Measurements from ENCODE around the gene SGPL1. TPM values are rescaled to one million over a fixed set of nuclear protein-coding genes. Genes with fewer than 3 reads are reported as not detected.

The SGPL1 gene
- total RNA-seq, 1 experiment from 2014 or later = 93.8 TPM

GRCh38 chr10:70863470-70864160 lies 47.9 kb downstream of the SGPL1 start:
- intact Hi-C loops (cut with micrococcal nuclease) = no loop called here
- no TSS peak for BruUV-seq (replicated peaks)
- ChIA-PET POLR2A (interaction anchor here (0.7 to 1.2 kb wide), 3 partner anchors 17 to 373 kb away, joined by 3 to 5 read pairs (median 3); no protein-coding TSS in a partner anchor), CTCF (interaction anchor here (0.8 to 1.5 kb wide), 2 partner anchors 15 to 21 kb away, joined by 3 to 4 read pairs; no protein-coding TSS in a partner anchor)
- DNase-seq (ENCODE audit: unreplicated experiment) = no peak
- Mint-ChIP-seq H3K36me3 (ENCODE audit: insufficient read depth, unreplicated experiment) (peaks cover 67% of the 10 kb centered on the region), H3K27ac (ENCODE audit: low read depth, unreplicated experiment) (no peak overlapping the region), H3K4me3 (ENCODE audit: unreplicated experiment) (no peak overlapping the region), H3K27me3 (ENCODE audit: insufficient read depth, unreplicated experiment) (no peaks in the 10 kb centered on the region), H3K4me1 (ENCODE audit: insufficient read depth, unreplicated experiment) (no peaks in the 10 kb centered on the region), H3K9me3 (ENCODE audit: unreplicated experiment) (no peaks in the 10 kb centered on the region)
- no peak for TF ChIP-seq CTCF (IDR thresholded peaks at IDR 0.05; ENCODE audit: unreplicated experiment)

GRCh38 chr10:70864935-70865334 lies 49.2 kb downstream of the SGPL1 start:
- H3K27me3 Mint-ChIP-seq (ENCODE audit: insufficient read depth, unreplicated experiment) = no peaks in the 10 kb centered on the region
- no TSS peak for BruUV-seq (replicated peaks)
- no peak overlapping the region for H3K27ac Mint-ChIP-seq (ENCODE audit: low read depth, unreplicated experiment)
- ChIA-PET POLR2A (interaction anchor here (0.9 kb wide), 1 partner anchor 10 kb away, joined by 3 read pairs; no protein-coding TSS in a partner anchor), CTCF (interaction anchor here (0.6 to 1.6 kb wide), 6 partner anchors 14 to 344 kb away, joined by 3 to 4 read pairs (median 3); no protein-coding TSS in a partner anchor)
- TF ChIP-seq CTCF (IDR thresholded peaks at IDR 0.05; ENCODE audit: unreplicated experiment) = no peak
- H3K4me3 Mint-ChIP-seq (ENCODE audit: unreplicated experiment) = no peak overlapping the region
- H3K9me3 Mint-ChIP-seq (ENCODE audit: unreplicated experiment) = no peaks in the 10 kb centered on the region
- no peak for DNase-seq (ENCODE audit: unreplicated experiment)
- intact Hi-C loops (cut with micrococcal nuclease) = no loop called here
- no peaks in the 10 kb centered on the region for H3K4me1 Mint-ChIP-seq (ENCODE audit: insufficient read depth, unreplicated experiment)
- peaks cover 67% of the 10 kb centered on the region for H3K36me3 Mint-ChIP-seq (ENCODE audit: insufficient read depth, unreplicated experiment)

- no peak overlapping the region for H3K4me3 Mint-ChIP-seq (ENCODE audit: unreplicated experiment)
- ChIA-PET CTCF (interaction anchor here (0.6 kb wide), 1 partner anchor 51 kb away, joined by 3 read pairs; no protein-coding TSS in a partner anchor), POLR2A (interaction anchor here (0.6 to 1.4 kb wide), 3 partner anchors 10 to 506 kb away, joined by 3 read pairs; no protein-coding TSS in a partner anchor)
- H3K27ac Mint-ChIP-seq (ENCODE audit: low read depth, unreplicated experiment) = no peak overlapping the region
- intact Hi-C loops (cut with micrococcal nuclease) = no loop called here
- BruUV-seq (replicated peaks) = no TSS peak
- H3K36me3 Mint-ChIP-seq (ENCODE audit: insufficient read depth, unreplicated experiment) = peaks cover 60% of the 10 kb centered on the region
- H3K27me3 Mint-ChIP-seq (ENCODE audit: insufficient read depth, unreplicated experiment) = no peaks in the 10 kb centered on the region
- no peaks in the 10 kb centered on the region for H3K4me1 Mint-ChIP-seq (ENCODE audit: insufficient read depth, unreplicated experiment)
- no peak for TF ChIP-seq CTCF (IDR thresholded peaks at IDR 0.05; ENCODE audit: unreplicated experiment)
- no peaks in the 10 kb centered on the region for H3K9me3 Mint-ChIP-seq (ENCODE audit: unreplicated experiment)
- no peak for DNase-seq (ENCODE audit: unreplicated experiment)
These were observed 50.7 kb downstream of the SGPL1 start for GRCh38 chr10:70866424-70866823.

GRCh38 chr10:70872291-70872690 lies 56.5 kb downstream of the SGPL1 start:
- ChIA-PET POLR2A (interaction anchor here (1.5 kb wide), 1 partner anchor 13 kb away, joined by 5 read pairs; no protein-coding TSS in a partner anchor), CTCF (interaction anchor here (0.6 to 3.2 kb wide), 5 partner anchors 17 to 412 kb away, joined by 3 to 9 read pairs (median 4); no protein-coding TSS in a partner anchor)
- Mint-ChIP-seq H3K4me1 (ENCODE audit: insufficient read depth, unreplicated experiment) (no peaks in the 10 kb centered on the region), H3K9me3 (ENCODE audit: unreplicated experiment) (no peaks in the 10 kb centered on the region), H3K36me3 (ENCODE audit: insufficient read depth, unreplicated experiment) (peaks cover 43% of the 10 kb centered on the region), H3K27me3 (ENCODE audit: insufficient read depth, unreplicated experiment) (no peaks in the 10 kb centered on the region), H3K27ac (ENCODE audit: low read depth, unreplicated experiment) (no peak overlapping the region), H3K4me3 (ENCODE audit: unreplicated experiment) (no peak overlapping the region)
- TF ChIP-seq CTCF (IDR thresholded peaks at IDR 0.05; ENCODE audit: unreplicated experiment) = no peak
- BruUV-seq (replicated peaks) = no TSS peak
- no peak for DNase-seq (ENCODE audit: unreplicated experiment)
- intact Hi-C loops (cut with micrococcal nuclease) = no loop called here

All from MCF 10A (cell line).